Glomerular endothelial cell (primary cell): ENCODE data around the gene ZHX3. TPM values are rescaled to one million over a fixed set of nuclear protein-coding genes. Genes with fewer than 3 reads are reported as not detected.
"Not testable (repeated sequence)": the region's sequence is repeated elsewhere in the genome, so short reads cannot be mapped to it uniquely, and the experiment has no call there.

Experiments
- DNase-seq: peaks from one replicate; pipeline ENCODE4 v3.0.0-alpha.2; 2011; ENCODE audit warnings: low read depth, low spot score; ENCODE audit errors: extremely low read depth
- total RNA-seq: library from RNA; depleted of rRNA; stranded (reverse); fragments of >200 nt; gene quantifications from 2 replicates; pipeline ENCODE4 v1.2.3, GENCODE V29; 2015

ZHX3 gene
- total RNA-seq, 1 donor from 2014 or later = 16.9 TPM

GRCh38 chr20:41264819-41265218, 52.7 kb downstream of the ZHX3 start:
- DNase-seq = no peak

- DNase-seq = no peak
Measured at GRCh38 chr20:41261790-41262717, 55.5 kb downstream of the ZHX3 start.

DNA sequence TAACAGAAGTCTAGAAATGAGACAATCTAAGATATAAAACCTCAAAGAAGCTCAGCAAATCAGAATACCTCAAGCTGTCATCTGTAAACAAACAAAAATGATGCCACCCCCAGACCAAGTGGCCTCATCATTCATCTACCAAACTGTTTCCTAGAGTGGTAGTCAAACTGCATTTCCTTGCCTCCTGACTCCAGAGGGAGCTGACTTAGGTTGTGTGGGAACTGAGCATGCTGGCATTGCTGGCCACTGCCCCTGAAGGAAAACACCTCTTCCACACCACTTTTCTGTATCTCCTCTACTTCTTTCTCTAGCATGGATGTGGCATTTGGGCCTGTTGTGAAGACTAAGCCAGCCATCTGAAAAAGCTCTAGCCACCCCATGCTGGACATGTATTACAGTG, 56.3 kb downstream of the ZHX3 start:
- no peak for DNase-seq

GRCh38 chr20:41260734-41261220, 56.8 kb downstream of the ZHX3 start:
- DNase-seq = no peak

- DNase-seq = no peak
Measured at GRCh38 chr20:41259309-41259708, 58.2 kb downstream of the ZHX3 start.

GRCh38 chr20:41258474-41258873, 59.1 kb downstream of the ZHX3 start:
- DNase-seq = no peak

- DNase-seq = no peak
Measured at GRCh38 chr20:41256516-41256915, 61.0 kb downstream of the ZHX3 start.

DNA sequence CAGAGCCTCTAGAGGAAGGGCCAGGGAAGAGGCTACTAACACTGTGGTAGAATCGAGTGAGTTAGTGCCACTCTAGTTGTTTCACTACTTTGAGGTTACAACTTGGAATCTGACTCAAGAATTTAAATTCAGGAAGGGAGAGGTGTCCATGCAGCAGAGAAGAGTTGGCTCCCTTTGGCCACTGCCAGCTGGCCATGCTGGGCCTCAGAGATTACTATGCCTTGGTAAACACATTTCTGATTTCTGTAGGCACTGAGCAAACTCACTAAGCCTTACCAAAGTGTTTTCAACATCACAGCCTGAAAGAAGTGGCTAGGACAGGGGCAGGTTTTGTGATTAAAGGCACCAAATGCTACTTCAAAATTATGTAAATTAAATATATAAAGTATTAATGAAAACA, 61.9 kb downstream of the ZHX3 start:
- DNase-seq = no peak

DNA sequence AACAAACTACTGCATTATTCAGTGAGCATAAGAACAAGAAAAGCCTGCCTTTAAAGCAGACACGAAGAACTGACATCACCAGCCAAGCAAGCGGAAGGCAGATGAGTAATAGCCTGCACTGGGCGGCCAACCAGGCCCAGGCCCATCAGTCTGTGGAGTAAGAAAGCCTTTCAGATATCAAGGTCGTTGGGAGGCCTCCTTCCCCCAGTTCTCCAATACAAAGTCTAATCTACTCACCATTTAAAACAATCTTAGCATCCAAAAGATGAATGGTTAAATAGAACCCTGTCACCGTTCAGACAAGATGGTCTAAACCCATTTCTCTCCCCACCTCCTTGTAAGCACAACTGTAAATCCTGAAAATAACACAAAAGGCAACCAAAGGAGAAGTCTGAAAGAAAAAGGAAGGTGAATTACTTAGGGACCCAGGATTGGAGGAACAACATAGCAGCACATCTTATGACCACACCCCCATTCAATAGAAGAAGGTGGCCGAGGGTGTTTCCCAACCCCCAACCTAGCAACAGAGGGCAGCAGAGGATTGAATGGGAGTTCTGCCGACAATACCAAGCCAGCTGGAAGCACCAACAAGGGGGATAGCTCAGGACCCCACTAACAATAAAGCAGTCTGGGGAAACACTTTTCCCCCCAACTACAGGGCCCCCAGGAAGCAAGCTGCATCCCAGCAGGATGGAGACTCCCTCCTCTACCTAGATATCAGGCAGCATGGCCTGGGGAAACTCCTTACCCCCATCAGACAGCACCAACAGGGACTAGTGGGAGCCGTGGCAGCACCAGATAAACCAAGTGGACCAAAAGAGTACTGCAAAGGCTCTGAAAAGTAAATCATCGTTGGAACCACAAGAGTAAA, 67.9 kb downstream of the ZHX3 start:
- DNase-seq = peak; percentile 75

- DNase-seq = peak; percentile 94
Measured at GRCh38 chr20:41248368-41249024, 69.0 kb downstream of the ZHX3 start.

- DNase-seq = no peak
Measured at GRCh38 chr20:41247523-41248367, 69.8 kb downstream of the ZHX3 start.

DNA sequence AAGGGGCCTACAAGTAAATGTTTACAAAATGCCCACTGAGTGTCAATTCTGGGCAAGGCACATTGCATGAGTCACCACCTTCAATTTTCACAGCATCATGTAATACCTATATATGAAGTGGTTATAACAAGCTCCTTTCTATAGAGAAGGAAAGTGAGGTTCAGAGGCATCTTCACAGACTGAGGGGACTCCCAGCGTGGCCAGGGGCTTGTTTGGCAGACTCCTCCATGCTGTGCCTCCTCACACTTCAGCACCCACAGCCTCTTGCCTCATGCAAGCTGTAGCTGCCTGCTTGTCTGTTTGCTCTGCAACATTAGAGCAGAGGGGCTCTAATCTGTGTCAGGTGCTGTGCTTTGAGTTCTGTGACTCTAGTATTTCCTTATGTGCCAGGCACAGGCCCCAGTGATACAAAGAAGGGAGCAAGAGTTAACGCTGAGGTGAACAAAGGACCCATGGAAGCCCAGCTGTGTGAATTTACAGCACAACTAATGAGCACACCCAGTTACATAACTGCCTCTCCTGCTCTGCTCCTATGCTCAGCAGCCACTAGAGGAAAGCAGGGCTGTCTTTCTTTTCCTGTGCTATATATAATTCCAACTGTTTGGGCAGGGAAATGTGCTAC, 72.3 kb downstream of the ZHX3 start:
- no peak for DNase-seq

GRCh38 chr20:41242807-41243206, 74.7 kb downstream of the ZHX3 start:
- DNase-seq = no peak

- DNase-seq = no peak
Measured at GRCh38 chr20:41242352-41242751, 75.2 kb downstream of the ZHX3 start.

GRCh38 chr20:41237233-41237632, 80.3 kb downstream of the ZHX3 start:
- DNase-seq = not testable (repeated sequence)

DNA sequence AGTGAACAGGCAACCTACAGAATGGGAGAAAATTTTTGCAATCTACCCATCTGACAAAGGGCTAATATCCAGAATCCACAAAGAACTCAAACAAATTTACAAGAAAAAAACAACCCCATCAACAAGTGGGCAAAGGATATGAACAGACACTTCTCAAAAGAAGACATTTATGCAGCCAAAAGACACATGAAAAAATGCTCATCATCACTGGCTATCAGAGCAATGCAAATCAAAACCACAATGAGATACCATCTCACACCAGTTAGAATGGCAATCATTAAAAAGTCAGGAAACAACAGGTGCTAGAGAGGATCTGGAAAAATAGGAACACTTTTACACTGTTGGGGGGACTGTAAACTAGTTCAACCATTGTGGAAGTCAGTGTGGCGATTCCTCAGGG, 80.7 kb downstream of the ZHX3 start:
- not testable (repeated sequence) for DNase-seq

DNA sequence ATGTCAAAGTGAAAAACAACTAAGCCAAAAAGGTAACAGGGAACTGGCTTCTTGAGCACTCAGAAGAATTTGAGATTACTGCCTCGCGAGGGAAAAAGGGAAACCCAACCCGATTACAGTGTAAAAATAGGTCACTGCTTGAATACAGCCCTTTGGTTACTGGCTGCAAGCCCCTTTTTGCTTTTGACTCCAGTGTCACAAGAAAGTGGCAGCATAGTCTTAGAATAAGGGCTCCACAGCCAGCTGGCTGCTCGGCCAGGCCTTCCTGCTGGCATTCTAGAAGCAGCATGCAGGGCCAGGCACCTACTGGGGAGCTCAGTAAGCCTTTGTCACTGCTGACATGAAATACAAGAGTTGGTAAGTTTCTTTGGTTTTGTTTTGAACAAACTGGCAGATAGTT, 83.0 kb downstream of the ZHX3 start:
- DNase-seq = no peak

GRCh38 chr20:41234041-41234440, 83.5 kb downstream of the ZHX3 start:
- DNase-seq = no peak
